Smooth muscle cell (in vitro differentiated cells): ENCODE data around the gene CNNM3. TPM values are rescaled to one million over a fixed set of nuclear protein-coding genes. Genes with fewer than 3 reads are reported as not detected.

ENCODE experiments used
- DNase-seq: peaks from one replicate; lab custom pipeline; 2025; ENCODE audit not compliant: unreplicated experiment; lab: John Stamatoyannopoulos, UW
- H2AFZ ChIP-seq: fragments of 200-600 bp; sonication (generic); 2 replicates; pipeline ENCODE4 v1.6.0; 2016; ENCODE audit warnings: antibody characterized with exemption, low read depth, mild to moderate bottlenecking
- H3F3A ChIP-seq: fragments of 200-600 bp; sonication (generic); 2 replicates; pipeline ENCODE4 v1.6.0; 2017; ENCODE audit warnings: antibody characterized with exemption, low read depth
- H3K27ac ChIP-seq: fragments of 200-600 bp; sonication (generic); 2 replicates; pipeline ENCODE4 v1.5.1; 2016; ENCODE audit warnings: low read depth, mild to moderate bottlenecking
- H3K27me3 ChIP-seq: fragments of 200-600 bp; sonication (generic); 2 replicates; pipeline ENCODE4 v1.6.1; 2016; ENCODE audit warnings: low read depth, mild to moderate bottlenecking
- H3K36me3 ChIP-seq: fragments of 200-600 bp; sonication (generic); 2 replicates; pipeline ENCODE4 v1.5.1; 2016; ENCODE audit warnings: low read depth
- H3K4me1 ChIP-seq: fragments of 200-600 bp; sonication (generic); 2 replicates; pipeline ENCODE4 v1.5.1; 2016; ENCODE audit warnings: low read depth
- H3K4me2 ChIP-seq: fragments of 200-600 bp; sonication (generic); 2 replicates; pipeline ENCODE4 v1.6.0; 2016; ENCODE audit warnings: mild to moderate bottlenecking
- H3K4me3 ChIP-seq: fragments of 200-600 bp; sonication (generic); 2 replicates; pipeline ENCODE4 v1.5.1; 2016; ENCODE audit warnings: mild to moderate bottlenecking
- H3K79me2 ChIP-seq: fragments of 200-600 bp; sonication (generic); 2 replicates; pipeline ENCODE4 v1.6.0; 2016; ENCODE audit warnings: low read depth, mild to moderate bottlenecking
- H3K9ac ChIP-seq: fragments of 200-600 bp; sonication (generic); 2 replicates; pipeline ENCODE4 v1.6.0; 2016; ENCODE audit warnings: low read depth
- H3K9me3 ChIP-seq: fragments of 200-600 bp; sonication (generic); replicated peaks from 2 replicates; pipeline ENCODE4 v1.5.1; 2016; ENCODE audit warnings: low read depth
- H4K20me1 ChIP-seq: fragments of 200-600 bp; sonication (generic); 2 replicates; pipeline ENCODE4 v1.6.0; 2016; ENCODE audit warnings: low read depth
- WGBS: methylation state at CpG from one replicate; pipeline ENCODE4 v1.1.7; 2016; ENCODE audit warnings: low lambda C conversion rate; 5-methylcytosine and 5-hydroxymethylcytosine counted together
- polyA plus RNA-seq: library from polyadenylated mRNA; unstranded; fragments of >200 nt; fragmentation: Nextera tagmentation; extraction: Ambion mirVana; gene quantifications from 2 replicates; pipeline ENCODE4 v1.2.1, GENCODE V29; 2016
- total RNA-seq: library from RNA; depleted of rRNA; stranded (reverse); fragments of >200 nt; gene quantifications from 2 replicates; pipeline ENCODE4 v1.2.3, GENCODE V29; 2014
- TF ChIP-seq, protein P1 (sequence below): fragments of 200-600 bp; sonication (generic); IDR thresholded peaks from 2 replicates; pipeline ENCODE4 v1.5.1; 2017; ENCODE audit warnings: borderline replicate concordance, mild to moderate bottlenecking, antibody characterized with exemption; ENCODE audit not compliant: insufficient read depth, poor library complexity, severe bottlenecking

The CNNM3 gene
- total and polyA plus RNA-seq, 2 experiments from 2014 or later = 3.2 to 4.8 TPM

DNA sequence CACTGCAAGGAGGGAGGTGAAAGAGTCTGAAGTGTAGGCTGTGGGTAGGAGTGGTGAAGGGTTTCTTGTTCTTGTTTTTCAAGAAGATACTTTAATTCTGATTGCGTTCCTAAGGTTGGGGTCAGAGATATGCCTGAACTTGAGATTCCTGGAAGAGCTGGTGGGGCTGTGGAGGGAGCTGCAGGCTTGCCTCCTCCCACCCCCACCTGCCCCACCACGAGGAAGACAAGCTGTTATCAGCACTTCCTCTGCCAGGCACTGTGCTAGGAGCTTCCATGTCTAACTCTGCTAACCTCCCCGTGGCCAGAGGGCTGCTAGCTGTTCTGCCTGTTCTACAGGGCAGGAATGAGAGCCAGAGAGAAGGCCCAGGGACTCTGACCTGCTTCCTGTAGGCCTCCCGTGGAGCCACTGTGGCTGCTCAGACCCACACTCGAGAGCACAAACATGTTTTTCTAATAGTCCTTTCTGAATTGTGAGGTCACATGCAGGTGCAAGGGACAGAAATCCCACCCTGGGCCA is 14.0 kb downstream of the CNNM3 start:
- TF ChIP-seq, protein P1, sequence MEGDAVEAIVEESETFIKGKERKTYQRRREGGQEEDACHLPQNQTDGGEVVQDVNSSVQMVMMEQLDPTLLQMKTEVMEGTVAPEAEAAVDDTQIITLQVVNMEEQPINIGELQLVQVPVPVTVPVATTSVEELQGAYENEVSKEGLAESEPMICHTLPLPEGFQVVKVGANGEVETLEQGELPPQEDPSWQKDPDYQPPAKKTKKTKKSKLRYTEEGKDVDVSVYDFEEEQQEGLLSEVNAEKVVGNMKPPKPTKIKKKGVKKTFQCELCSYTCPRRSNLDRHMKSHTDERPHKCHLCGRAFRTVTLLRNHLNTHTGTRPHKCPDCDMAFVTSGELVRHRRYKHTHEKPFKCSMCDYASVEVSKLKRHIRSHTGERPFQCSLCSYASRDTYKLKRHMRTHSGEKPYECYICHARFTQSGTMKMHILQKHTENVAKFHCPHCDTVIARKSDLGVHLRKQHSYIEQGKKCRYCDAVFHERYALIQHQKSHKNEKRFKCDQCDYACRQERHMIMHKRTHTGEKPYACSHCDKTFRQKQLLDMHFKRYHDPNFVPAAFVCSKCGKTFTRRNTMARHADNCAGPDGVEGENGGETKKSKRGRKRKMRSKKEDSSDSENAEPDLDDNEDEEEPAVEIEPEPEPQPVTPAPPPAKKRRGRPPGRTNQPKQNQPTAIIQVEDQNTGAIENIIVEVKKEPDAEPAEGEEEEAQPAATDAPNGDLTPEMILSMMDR = no peak
- 92% methylated on average over 5 of the region's 5 CpGs for WGBS
- Histone ChIP-seq H2AFZ (no peak overlapping the region), H3K79me2 (no peaks in the 10 kb centered on the region), H3K36me3 (no peaks in the 10 kb centered on the region), H3K27me3 (no peaks in the 10 kb centered on the region), H3K9ac (no peak overlapping the region), H3K9me3 (no peaks in the 10 kb centered on the region), H3F3A (no peaks in the 10 kb centered on the region), H3K4me1 (peaks cover 14% of the 10 kb centered on the region), H3K4me2 (no peak overlapping the region), H3K4me3 (no peak overlapping the region), H3K27ac (no peak overlapping the region), H4K20me1 (no peaks in the 10 kb centered on the region)
- no peak for DNase-seq

DNA sequence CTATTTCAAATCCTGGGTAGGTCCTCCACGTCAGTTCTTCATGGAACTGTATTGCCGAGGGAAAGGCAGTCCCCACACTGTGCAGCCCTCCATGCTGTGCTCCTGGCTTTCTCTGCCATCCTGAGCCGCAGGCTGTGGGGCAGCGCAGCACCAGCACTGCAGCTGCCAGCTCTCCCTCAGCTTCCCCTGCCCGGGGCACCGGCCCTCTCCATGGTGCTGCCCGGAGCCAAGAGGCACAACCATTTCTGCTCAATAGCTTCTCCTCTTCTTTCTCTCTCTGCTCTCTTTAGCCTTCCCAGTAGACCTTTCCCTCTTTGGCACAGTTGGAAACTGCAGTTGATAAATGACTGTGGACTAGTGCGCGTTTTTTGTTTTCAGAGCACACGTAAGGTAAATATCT is 15.6 kb downstream of the CNNM3 start:
- 92% methylated on average over 10 of the region's 10 CpGs for WGBS
- no peak overlapping the region for H3K4me2 ChIP-seq

DNA sequence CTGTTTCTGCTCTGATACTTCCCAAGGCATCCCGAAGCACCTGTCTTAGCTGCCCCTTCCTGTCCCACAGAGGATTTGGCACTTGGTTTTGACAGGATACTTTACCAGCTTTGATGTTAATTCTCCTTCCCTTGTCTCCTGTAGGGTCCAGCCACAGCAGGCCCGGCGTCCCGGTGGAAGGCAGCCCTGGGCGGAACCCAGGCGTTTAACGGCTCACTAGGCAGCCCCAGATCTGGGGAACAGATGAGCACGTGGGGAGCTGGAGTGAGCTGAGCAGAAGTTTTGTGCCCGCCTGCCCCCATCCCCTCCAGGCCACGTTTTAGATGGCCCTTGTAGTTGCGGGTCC is 16.3 kb downstream of the CNNM3 start:
- Histone ChIP-seq H3K9me3 (no peaks in the 10 kb centered on the region), H2AFZ (peak overlapping the region; percentile 51), H3K4me1 (peaks cover 14% of the 10 kb centered on the region), H3K4me2 (peak overlapping the region; percentile 83), H3F3A (no peaks in the 10 kb centered on the region), H3K9ac (no peak overlapping the region), H3K27ac (no peak overlapping the region), H3K79me2 (no peaks in the 10 kb centered on the region), H3K4me3 (no peak overlapping the region), H3K36me3 (no peaks in the 10 kb centered on the region), H4K20me1 (no peaks in the 10 kb centered on the region), H3K27me3 (no peaks in the 10 kb centered on the region)
- TF ChIP-seq, protein P1 = no peak
- 62% methylated on average over 11 of the region's 11 CpGs for WGBS
- no peak for DNase-seq

More for the DNA sequence above, 15.6 kb downstream of the CNNM3 start:
- H3K27ac ChIP-seq = no peak overlapping the region
- H3K79me2 ChIP-seq = no peaks in the 10 kb centered on the region
- no peak for DNase-seq
- H3K27me3 ChIP-seq = no peaks in the 10 kb centered on the region
- H3K9me3 ChIP-seq = no peaks in the 10 kb centered on the region
- no peak overlapping the region for H3K4me3 ChIP-seq
- TF ChIP-seq, protein P1 = no peak
- no peaks in the 10 kb centered on the region for H4K20me1 ChIP-seq
- no peaks in the 10 kb centered on the region for H3F3A ChIP-seq
- H3K9ac ChIP-seq = no peak overlapping the region
- H2AFZ ChIP-seq = no peak overlapping the region
- peaks cover 14% of the 10 kb centered on the region for H3K4me1 ChIP-seq
- H3K36me3 ChIP-seq = no peaks in the 10 kb centered on the region
